ENCODE data around the gene HACL1. TPM values are rescaled to one million over a fixed set of nuclear protein-coding genes. Genes with fewer than 3 reads are reported as not detected.
A peak's percentile ranks its signal among the peaks of the same experiment; 100 is the strongest.
"Not testable (repeated sequence)": the region's sequence is repeated elsewhere in the genome, so short reads cannot be mapped to it uniquely, and the experiment has no call there.

The HACL1 gene
- polyA plus RNA-seq, 4 donors, result 15.4 to 21.8 (median 19.6) TPM

DNA sequence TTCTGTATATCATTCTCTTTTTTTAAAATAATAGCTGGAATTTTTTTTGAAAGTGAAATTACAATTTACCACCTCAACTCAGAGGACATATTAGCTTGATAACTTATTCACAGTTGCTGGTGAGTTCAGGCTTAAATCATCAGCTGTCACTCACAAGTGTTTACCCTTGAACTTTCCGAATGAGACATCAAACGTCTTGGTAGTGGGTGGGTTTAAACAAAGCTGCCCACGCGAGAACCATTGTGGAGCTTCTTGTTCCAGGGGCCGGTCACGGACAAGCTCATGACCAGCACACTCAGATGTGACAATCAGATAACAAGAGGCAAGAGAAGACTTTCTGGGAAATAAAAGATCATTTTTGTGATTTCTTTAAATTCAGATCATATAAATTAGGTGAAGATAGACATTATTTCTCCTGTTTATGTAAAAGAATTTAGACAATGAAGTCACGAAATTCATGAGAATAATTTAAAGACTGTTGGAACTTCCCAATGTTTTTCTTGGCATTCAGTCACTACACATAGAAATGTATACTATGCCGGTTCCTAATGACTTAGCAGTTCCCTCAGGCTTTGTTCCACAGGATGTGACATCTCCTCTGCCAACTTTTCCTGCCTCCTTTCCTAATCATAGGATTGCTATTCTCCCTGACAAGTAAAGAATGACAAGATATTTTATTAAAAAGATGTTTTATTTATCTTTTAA is 29.4 kb upstream of the HACL1 start:
- peak in 2 of 4 donors; percentile 38 to 44 for DNase-seq (ENCODE audit: low read depth in 4 of 4, low spot score in 3 of 4)

DNA sequence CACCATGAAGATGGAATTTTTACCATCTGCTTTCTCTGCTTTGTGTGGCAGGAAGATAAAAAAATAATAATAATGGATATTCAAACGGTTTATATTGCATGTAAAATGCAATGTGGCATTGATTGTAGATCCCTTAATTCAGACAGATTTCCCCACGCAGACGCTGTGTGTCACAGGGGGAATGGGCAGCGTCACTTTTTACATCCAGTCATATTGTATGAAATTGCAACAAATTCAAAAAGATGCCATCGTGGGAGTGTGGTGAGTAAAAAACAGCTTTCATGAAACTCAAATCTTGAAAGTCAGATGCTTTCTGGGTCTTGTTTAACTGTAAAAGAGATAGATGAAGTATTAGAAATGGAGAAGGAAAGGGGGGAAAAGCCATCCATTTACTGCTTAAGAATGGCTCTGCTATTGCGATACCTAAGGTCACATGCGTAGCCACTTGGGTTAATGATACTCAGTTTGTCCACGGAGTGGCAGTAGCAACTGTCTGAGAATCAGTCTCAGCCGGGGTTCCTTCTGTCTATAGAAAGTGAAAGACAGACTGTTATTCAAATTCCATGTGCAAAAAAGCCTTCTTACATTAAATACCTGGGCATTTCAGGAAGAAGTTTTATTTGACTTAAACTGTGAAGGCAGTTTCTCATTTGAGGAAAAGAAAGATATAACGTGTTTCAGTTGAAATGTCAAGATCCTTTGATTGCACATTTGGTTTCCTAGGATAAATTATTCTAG is 28.7 kb upstream of the HACL1 start:
- DNase-seq (ENCODE audit: low read depth in 4 of 4, low spot score in 3 of 4), result no peak

DNA sequence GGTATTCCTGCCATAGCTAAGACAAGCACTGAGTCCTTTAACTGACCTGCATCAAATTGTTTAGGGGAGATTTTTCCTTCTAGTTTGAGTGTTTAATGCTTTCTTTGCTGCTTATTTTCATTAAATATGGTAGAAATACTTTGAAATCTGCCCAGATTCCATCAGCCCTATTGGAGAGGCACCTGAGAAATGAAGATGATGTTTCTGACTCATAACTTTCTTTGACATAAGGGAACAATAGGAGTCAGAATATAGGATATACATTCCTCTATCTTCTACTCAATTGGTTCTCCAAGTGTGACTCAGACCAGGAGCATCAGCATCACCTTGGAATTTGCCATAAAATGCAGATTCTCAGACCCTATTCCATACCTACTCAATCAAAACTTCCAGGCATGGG is 27.6 kb upstream of the HACL1 start:
- no peak for DNase-seq (ENCODE audit: low read depth in 4 of 4, low spot score in 3 of 4)

DNA sequence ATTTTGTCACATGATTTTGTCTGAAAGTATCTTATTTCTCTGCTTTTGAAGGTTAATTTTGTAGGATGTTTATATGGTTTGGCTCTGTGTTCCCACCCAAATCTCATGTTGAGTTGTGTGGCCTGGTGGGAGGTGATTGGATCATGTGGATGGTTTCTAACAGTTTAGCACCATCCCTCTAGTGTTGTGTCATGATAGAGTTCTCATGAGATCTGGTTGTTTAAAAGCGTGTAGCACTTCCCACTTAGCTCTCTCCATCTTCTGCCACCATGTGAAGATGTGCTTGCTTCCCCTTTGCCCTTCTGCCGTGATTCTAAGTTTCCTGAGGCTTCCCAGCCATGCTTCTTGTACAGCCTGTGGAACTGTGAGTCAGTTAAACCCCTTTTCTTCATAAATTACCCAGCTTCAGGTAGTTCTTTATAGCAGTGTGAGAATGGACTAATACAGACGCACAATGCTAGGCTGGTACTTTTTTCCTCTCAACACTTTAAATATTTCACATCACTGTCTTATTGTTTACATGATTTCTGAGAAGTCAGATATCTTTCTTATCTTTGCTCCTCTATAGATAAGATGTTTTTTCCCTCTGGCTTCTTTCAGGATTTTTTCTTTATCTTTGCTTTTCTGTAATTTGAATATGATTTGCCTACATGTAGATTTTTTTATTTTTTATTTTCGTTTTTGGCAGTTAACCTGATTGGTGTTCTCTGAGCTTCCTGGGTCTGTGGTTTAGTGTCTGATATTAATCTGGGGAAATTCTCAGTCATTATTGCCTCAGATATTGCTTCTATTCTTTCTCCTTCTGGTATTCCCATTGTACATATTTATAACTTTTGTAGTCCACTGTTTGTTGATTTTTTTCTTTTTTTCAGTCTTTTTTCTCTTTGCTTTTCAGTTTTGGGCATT is 22.4 kb upstream of the HACL1 start:
- no peak for DNase-seq (ENCODE audit: low read depth in 4 of 4, low spot score in 3 of 4)

DNA sequence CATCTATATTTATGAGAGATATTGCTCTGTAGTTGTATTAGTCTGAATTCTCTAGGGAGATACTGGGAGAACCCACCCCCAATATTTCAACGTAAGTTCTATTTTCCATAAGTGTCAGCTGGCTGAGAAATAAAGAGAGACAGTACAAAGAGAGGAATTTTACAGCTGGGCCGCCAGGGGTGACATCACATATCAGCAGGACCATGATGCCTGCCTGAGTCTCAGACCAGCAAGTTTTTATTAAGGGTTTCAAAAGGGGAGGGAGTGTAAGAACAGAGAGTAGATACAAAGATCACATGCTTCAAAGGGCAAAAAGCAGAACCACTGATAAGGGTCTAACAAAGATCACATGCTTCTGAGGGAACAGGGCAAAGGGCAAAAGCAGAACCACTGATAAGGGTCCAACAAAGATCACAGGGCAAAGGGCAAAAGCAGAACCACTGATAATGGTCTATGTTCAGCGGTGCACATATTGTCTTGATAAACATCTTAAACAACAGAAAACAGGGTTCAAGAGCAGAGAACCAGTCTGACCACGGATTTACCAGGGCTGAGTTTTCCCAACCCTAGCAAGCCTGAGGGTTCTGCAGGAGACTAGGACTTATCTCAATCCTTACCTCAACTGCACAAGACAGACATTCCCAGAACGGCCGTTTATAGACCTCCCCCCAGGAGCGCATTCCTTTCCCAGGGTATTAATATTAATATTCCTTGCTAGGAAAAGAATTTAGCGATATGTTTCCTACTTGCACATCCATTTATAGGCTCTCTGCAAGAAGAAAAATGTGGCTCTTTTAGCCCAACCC is 18.5 kb upstream of the HACL1 start:
- DNase-seq (ENCODE audit: low read depth in 4 of 4, low spot score in 3 of 4), result not testable (repeated sequence)

DNA sequence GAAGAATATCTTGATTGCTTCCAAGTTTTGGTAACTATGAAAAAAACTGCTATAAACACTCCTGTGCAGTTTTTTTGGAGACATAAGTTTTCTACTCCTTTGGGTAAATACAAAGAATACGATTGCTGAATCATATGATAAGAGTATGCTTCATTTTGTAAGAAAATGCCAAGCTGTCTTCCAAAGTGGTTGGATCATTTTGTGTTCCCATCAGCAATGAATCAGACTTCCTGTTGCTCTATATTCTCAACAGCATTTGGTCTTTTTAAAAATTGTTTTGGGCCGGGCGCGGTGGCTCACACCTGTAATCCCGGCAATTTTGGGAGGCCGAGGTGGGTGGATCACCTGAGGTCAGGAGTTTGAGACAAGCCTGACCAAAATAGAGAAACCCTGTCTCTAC is 14.7 kb upstream of the HACL1 start:
- no peak for DNase-seq (ENCODE audit: low read depth in 4 of 4, low spot score in 3 of 4)

DNA sequence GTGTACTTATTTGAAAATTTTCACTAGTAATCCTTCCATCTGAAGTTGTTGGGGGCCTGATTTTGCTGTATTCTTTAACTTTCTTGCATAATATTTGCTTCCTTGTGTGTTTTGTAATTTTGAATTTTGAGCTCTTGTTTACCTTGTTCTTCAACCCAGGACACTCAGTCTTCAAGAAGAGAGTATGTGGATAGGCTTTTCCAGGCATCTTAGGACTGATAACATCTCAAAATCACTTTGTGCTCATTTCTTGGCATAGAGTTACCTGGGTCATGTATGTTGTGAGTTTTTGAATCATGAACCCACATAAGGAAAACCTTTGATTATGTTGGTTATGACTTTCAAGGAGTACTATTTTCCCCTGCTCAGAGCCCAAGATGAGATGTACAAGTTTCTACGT is 13.6 kb upstream of the HACL1 start:
- no peak for DNase-seq (ENCODE audit: low read depth in 4 of 4, low spot score in 3 of 4)

DNA sequence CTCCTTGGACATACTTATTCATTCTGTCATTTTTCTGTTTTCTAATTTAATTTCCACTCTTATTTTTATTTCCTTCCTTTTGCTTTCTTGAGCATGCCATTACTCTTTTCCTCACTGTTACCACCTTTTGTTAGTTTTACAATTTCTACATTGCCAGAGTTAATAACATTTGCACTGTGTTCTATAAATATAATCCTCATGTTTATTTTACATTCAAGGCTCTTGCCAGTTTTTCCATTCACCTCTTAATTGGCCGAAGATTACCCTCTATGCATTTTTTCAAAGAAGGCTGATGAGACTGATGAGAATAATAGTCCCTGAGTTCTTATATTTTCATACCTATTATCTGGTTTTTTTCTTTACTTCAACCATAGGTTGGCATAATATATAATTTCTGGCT is 10.6 kb upstream of the HACL1 start:
- no peak for DNase-seq (ENCODE audit: low read depth in 4 of 4, low spot score in 3 of 4)

DNA sequence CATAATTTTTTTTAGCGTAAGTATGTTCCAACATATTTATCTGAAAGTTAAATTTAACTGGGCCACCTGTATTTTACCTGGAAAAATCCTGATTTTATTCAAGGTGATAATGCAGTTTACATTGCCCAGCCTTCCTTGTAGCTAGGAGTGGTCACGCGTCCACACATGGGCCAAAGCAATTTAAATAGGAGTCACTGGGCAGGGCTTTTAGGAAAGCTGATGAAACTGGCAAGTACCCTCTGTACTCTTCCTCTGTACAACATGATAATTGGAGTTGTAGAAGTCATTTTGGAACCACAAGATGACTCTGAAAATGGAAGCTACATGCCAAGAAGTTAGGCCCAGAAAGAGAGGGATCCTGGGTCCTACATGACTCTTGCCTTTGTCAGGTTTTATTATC is 9.6 kb upstream of the HACL1 start:
- no peak for DNase-seq (ENCODE audit: low read depth in 4 of 4, low spot score in 3 of 4)

DNA sequence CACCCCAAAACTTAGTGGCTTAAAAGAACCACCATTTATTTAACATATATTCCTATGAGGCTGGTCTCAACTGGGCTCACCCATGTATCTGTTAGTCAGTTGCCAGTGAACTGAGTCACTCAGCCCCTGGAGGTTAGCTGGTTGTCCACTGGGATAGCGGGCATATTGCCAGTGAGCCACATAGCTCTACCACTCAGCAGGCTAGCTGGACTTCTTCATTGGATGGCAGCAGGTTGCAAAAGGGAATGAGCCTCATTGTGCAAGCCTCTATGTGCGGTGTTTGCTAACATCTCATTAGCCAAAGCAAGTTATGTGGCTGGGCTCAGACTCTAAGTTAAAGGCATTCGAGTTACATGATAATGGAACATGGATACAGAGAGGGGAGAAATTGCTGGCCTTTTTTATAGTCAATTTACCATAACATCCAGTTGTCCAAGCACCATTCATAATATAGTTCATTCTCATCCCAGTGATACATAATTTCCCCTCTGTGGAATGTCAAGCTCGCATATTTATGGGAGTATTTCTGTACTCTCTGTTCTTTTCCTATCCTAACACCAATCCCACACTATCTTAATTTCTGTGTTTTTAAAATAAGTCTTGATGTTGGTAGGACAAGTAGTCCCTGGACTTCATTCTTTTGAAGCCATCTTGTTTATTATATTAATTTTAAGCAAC is 8.9 kb upstream of the HACL1 start:
- DNase-seq (ENCODE audit: low read depth in 4 of 4, low spot score in 3 of 4), result no peak

DNA sequence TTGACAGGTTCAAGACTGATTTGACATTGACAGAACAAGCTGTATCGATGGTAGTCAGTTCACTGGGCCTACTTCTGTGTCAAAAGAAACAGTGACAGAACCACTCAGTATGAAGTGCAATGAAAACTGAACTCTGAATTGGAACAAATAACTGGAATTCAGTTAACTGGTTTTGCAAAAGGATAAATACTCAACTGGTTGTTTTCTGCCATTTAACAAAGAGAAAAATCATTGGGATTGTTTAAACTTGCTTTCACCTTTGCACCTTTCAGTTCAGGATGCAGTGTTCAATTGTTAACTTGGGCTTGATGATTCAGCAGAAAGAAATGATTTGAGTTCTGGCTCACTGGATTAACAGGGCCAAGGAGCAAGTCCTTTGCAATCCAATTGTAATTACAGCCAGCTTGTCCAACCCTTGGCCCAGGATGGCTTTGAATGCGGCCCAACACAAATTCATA is 5.1 kb upstream of the HACL1 start:
- peak in 1 of 4 donors; percentile 7 for DNase-seq (ENCODE audit: low read depth in 4 of 4, low spot score in 3 of 4)

DNA sequence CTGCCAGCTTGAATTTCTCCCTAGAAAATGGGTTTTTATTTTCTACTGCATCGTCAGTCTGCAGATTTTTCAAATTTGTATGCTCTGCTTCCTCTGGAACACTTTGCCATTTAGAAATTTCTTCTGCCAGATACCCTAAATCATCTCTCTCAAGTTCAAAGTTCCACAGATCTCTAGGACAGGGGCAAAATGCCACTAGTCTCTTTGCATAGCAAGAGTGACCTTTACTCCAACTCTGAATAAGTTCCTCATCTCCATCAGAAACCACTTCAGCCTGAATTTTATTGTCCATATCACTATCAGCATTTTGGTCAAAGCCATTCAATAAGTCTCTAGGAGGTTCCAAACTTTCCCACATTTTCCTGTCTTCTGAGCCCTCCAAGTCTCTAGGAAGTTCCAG is 3.2 kb upstream of the HACL1 start:
- not testable (repeated sequence) for DNase-seq (ENCODE audit: low read depth in 4 of 4, low spot score in 3 of 4)

DNA sequence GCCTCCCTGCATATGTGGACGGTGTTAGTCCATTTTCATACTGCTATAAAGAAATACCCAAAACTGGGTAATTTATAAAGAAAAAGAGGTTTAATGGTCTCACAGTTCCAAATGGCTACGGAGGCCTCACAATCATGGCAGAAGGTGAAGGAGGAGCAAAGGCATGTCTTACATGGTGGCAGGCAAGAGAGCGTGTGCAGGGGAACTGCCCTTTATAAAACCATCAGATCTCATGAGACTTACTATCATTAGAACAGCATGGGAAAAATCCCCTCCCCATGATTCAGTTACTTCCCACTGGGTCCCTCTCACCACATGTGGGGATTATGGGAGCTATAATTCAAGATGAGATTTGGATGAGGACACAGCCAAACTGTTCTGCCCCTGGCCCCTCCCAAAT is 1.4 kb upstream of the HACL1 start:
- not testable (repeated sequence) for DNase-seq (ENCODE audit: low read depth in 4 of 4, low spot score in 3 of 4)

DNA sequence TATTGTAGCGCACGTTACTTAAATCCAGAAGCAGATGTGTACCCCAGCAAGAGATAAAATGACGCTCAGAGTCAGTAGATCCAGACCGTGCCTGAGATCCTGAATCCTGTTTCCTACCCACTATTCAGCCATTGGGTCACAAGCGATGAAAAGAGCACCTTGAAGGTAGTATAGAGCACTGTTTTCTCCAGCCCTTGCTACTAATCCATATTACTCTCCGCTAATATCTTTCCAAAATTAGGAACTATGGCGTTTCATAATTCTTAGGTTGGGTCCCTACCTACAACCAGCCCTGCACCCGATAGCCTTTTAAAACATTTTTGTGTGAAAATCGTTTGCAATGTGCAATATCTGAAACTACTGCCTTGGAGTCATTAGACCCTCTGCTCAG is 772 bp upstream of the HACL1 start:
- DNase-seq (ENCODE audit: low read depth in 4 of 4, low spot score in 3 of 4), result peak in 1 of 4 donors; percentile 5

DNA sequence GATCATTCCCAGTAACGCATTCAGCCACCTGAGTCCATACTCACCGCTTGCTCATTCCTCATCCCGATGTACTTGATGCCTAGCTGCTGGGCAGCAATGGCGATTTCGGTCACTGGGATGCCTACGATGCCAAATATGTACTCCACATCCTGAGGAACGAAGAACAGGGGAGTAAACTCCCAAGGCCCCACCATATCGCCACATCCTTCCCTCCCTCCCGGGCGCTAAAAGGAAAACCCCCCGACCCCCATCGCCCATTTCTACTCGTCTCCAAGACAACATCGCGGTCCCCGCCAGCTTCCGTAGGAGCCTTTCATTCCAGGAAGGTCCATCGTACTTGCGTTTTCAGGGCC is 347 bp downstream of the HACL1 start:
- no peak for DNase-seq (ENCODE audit: low read depth in 4 of 4, low spot score in 3 of 4)

DNA sequence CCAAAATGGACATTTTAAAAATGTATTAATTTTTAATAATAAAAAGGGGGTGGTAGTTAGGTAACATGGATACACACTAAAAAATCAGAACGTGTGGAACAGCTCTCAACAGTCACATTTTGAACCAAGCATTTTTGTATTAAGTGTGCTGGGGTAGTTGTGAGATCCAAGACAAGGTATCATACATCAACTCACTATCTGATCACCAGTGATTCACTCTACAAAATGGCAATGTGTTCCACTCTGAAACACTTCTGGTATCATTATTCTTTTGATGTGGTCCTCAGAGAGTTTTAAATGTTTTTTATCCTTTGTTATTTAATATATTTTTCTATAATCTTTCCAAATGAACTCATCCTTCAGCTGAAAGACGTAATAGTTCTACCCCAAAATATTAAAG is 5.4 kb downstream of the HACL1 start:
- DNase-seq (ENCODE audit: low read depth in 4 of 4, low spot score in 3 of 4), result no peak

DNA sequence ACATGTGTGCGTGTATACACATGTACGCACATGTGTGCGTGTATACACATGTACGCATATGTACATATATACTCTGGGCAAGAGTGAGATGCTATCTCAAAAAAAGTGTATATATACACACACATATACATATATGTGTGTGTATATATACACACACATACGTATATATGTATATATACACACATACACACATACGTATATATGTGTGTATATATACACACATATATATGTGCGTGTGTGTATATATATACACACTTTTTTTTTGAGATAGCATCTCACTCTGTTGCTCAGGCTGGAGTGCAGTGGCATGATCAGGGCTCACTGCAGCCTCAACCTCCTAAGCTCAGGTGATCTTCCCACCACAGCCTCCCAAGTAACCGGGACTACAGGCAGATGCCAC is 8.4 kb downstream of the HACL1 start:
- DNase-seq (ENCODE audit: low read depth in 4 of 4, low spot score in 3 of 4), result no peak

DNA sequence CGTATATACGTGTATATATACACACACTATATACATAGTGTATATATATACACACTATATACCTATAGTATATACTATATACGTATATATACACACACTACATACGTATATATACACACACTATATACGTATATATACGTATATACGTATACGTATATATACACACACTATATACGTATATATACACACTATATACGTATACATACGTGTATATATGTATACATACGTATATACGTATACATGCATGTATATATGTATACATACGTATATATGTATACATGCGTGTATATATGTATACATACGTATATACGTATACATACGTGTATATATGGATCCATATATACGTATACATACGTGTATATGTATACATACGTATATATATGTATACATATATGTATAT is 9.4 kb downstream of the HACL1 start:
- no peak for DNase-seq (ENCODE audit: low read depth in 4 of 4, low spot score in 3 of 4)

DNA sequence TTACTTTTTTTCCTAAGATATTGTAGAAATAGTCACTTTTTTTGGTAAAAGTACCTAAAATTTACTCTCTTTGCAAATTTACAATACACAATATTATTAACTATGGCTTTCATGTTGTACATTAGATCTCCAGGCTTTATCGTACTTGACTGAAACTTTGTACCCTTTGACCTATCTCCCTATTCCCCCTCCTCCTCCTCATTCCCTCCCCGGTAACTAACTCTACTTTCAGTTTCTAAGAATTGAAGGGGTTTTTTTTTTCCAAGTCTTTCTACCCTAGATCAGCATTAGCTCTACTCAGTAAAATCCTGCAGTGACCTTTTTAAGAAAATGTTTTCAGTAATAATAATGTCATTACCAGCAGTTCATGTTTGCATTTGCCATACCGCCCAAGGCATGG is 10.1 kb downstream of the HACL1 start:
- no peak for DNase-seq (ENCODE audit: low read depth in 4 of 4, low spot score in 3 of 4)
